Astrocyte (in vitro differentiated cells and primary cell): ENCODE results near the gene HSD17B4. TPM values are rescaled to one million over a fixed set of nuclear protein-coding genes. Genes with fewer than 3 reads are reported as not detected.

ENCODE experiments used
- DNase-seq: peaks from one replicate; pipeline ENCODE4 v3.0.0-alpha.2; 2010; ENCODE audit warnings: low read depth
- FAIRE-seq: peaks from 2 replicates; lab custom pipeline; 2011; peaks lifted over from hg19 to GRCh38; lab: Jason Lieb, UNC
- H2AFZ ChIP-seq: 2 replicates; pipeline ENCODE4 v1.6.0; 2012; ENCODE audit warnings: low read depth, low read length, inconsistent platforms
- H3K27ac ChIP-seq: 2 replicates; pipeline ENCODE4 v1.5.1; 2011; ENCODE audit warnings: low read depth, low read length, inconsistent platforms
- H3K27me3 ChIP-seq: 2 replicates; pipeline ENCODE4 v1.6.0; 2011; ENCODE audit warnings: low read length, inconsistent platforms; ENCODE audit not compliant: insufficient read depth
- H3K36me3 ChIP-seq: 2 replicates; pipeline ENCODE4 v1.5.1; 2011; ENCODE audit warnings: low read length, inconsistent platforms; ENCODE audit not compliant: insufficient read depth
- H3K4me1 ChIP-seq: 2 replicates; pipeline ENCODE4 v1.5.1; 2011; ENCODE audit warnings: low read length, inconsistent platforms; ENCODE audit not compliant: insufficient read depth
- H3K4me2 ChIP-seq: 2 replicates; pipeline ENCODE4 v1.6.0; 2012; ENCODE audit warnings: low read length, inconsistent platforms
- H3K4me3 ChIP-seq: 2 replicates; pipeline ENCODE4 v1.5.1; 2011; ENCODE audit warnings: low read depth, mild to moderate bottlenecking, low read length, inconsistent platforms; ENCODE audit not compliant: insufficient read depth
- H3K79me2 ChIP-seq: 2 replicates; pipeline ENCODE4 v1.6.0; 2012; ENCODE audit warnings: mild to moderate bottlenecking, low read length, inconsistent platforms; ENCODE audit not compliant: insufficient read depth
- H3K9ac ChIP-seq: 2 replicates; pipeline ENCODE4 v1.6.0; 2012; ENCODE audit warnings: mild to moderate bottlenecking, low read length, inconsistent platforms
- H3K9me3 ChIP-seq: 2 replicates; pipeline ENCODE4 v1.5.1; 2012; ENCODE audit warnings: low read depth, mild to moderate bottlenecking, low read length, inconsistent platforms; ENCODE audit not compliant: insufficient read depth
- H4K20me1 ChIP-seq: 2 replicates; pipeline ENCODE4 v1.6.0; 2012; ENCODE audit warnings: low read length, inconsistent platforms; ENCODE audit not compliant: insufficient read depth
- H3K27ac Mint-ChIP-seq: one replicate; pipeline ENCODE4 v1.8.0; 2021; ENCODE audit warnings: mild to moderate bottlenecking, mixed read lengths; ENCODE audit not compliant: unreplicated experiment
- H3K27me3 Mint-ChIP-seq: one replicate; pipeline ENCODE4 v1.8.0; 2021; ENCODE audit warnings: low read depth, mixed read lengths; ENCODE audit not compliant: unreplicated experiment
- H3K36me3 Mint-ChIP-seq: one replicate; pipeline ENCODE4 v1.8.0; 2021; ENCODE audit warnings: low read depth, mixed read lengths; ENCODE audit not compliant: unreplicated experiment
- H3K4me1 Mint-ChIP-seq: one replicate; pipeline ENCODE4 v1.8.0; 2021; ENCODE audit warnings: low read depth, mixed read lengths; ENCODE audit not compliant: unreplicated experiment
- H3K4me3 Mint-ChIP-seq: one replicate; pipeline ENCODE4 v1.8.0; 2021; ENCODE audit warnings: mild to moderate bottlenecking, moderate library complexity, mixed read lengths; ENCODE audit not compliant: unreplicated experiment
- H3K9me3 Mint-ChIP-seq: one replicate; pipeline ENCODE4 v1.8.0; 2021; ENCODE audit warnings: mild to moderate bottlenecking, mixed read lengths; ENCODE audit not compliant: unreplicated experiment
- CTCF ChIP-seq: IDR thresholded peaks from 2 replicates; pipeline ENCODE4 v1.5.1; 2011; ENCODE audit warnings: low read depth, mild to moderate bottlenecking, inconsistent platforms, low read length, moderate library complexity; ENCODE audit not compliant: insufficient read depth
- EZH2 ChIP-seq: IDR thresholded peaks from 2 replicates; pipeline ENCODE4 v1.6.1; 2012; ENCODE audit warnings: mild to moderate bottlenecking, low read length, inconsistent platforms; ENCODE audit not compliant: insufficient read depth
- total RNA-seq: library from RNA; stranded (reverse); gene quantifications from 2 replicates; pipeline ENCODE4 v1.2.1, GENCODE V29; 2021

HSD17B4 gene
- total RNA-seq, 1 donor from 2014 or later, result 108 TPM

DNA sequence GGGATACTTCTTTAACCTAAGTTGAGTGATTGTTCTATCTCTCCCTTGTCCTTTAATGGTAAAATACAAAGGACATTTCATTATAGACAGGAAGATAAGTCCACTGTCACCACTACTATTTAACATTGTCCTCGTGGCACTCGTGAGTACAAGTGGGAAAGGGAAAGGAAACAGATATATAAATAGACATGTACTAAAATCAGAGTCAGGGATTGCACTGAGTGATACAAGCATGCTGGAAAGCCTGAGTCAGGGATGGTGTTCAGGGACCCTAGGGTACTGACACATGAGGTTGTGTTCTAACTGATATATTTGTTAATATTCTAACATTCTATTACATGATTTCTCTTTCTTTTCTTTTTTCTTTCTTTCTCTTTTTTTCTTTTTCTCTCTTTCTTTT, 102.3 kb downstream of the HSD17B4 start:
- Histone ChIP-seq H3K79me2 (no peaks in the 10 kb centered on the region), H2AFZ (no peak overlapping the region), H3K36me3 (no peaks in the 10 kb centered on the region), H3K4me2 (no peak overlapping the region), H3K9ac (no peak overlapping the region), H3K9me3 (no peaks in the 10 kb centered on the region), H3K4me1 (no peaks in the 10 kb centered on the region), H3K27me3 (no peaks in the 10 kb centered on the region), H3K27ac (no peak overlapping the region), H4K20me1 (no peaks in the 10 kb centered on the region), H3K4me3 (no peak overlapping the region)
- H3K9me3 Mint-ChIP-seq, result peaks cover 4% of the 10 kb centered on the region
- FAIRE-seq, result no peak
- no peak for TF ChIP-seq CTCF
- no peak for TF ChIP-seq EZH2
- H3K36me3 Mint-ChIP-seq, result peaks cover 1% of the 10 kb centered on the region
- no peaks in the 10 kb centered on the region for H3K27me3 Mint-ChIP-seq
- no peak overlapping the region for H3K27ac Mint-ChIP-seq
- no peak overlapping the region for H3K4me3 Mint-ChIP-seq
- H3K4me1 Mint-ChIP-seq, result no peaks in the 10 kb centered on the region
- no peak for DNase-seq

- H3K4me2 ChIP-seq, result no peak overlapping the region
- H3K27me3 ChIP-seq, result no peaks in the 10 kb centered on the region
- no peaks in the 10 kb centered on the region for H3K9me3 ChIP-seq
- H3K4me3 ChIP-seq, result no peak overlapping the region
- H3K79me2 ChIP-seq, result no peaks in the 10 kb centered on the region
- Mint-ChIP-seq H3K4me1 (no peaks in the 10 kb centered on the region), H3K36me3 (no peaks in the 10 kb centered on the region), H3K9me3 (no peaks in the 10 kb centered on the region), H3K4me3 (no peak overlapping the region), H3K27ac (no peak overlapping the region), H3K27me3 (peaks cover 6% of the 10 kb centered on the region)
- FAIRE-seq (no peak), DNase-seq (no peak)
- H3K9ac ChIP-seq, result no peak overlapping the region
- H4K20me1 ChIP-seq, result no peaks in the 10 kb centered on the region
- H3K27ac ChIP-seq, result no peak overlapping the region
- H3K36me3 ChIP-seq, result no peaks in the 10 kb centered on the region
- no peak for TF ChIP-seq CTCF
- TF ChIP-seq EZH2, result no peak
- no peak overlapping the region for H2AFZ ChIP-seq
- H3K4me1 ChIP-seq, result no peaks in the 10 kb centered on the region
Measured at GRCh38 chr5:119570910-119571309, 118.6 kb downstream of the HSD17B4 start.

DNA sequence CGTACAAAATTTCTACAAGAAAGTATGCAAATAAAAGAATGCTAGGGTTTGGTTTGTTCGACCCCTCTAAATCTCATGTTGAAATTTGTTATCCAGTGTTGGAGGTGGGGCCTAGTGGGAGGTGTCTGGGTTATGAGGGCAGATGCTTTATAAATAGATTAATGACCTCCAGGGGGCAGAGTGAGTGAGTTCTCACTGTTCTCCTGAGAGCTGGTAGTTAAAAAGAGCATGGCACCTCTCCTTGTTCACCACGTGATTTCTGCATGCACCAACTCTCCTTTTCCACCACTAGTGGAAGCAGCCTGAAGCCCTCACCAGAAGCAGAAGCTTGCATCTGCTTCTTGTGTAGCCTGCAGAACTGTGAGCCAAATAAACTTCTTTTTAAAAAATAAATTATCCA, 126.6 kb downstream of the HSD17B4 start:
- Mint-ChIP-seq H3K27me3 (peaks cover 2% of the 10 kb centered on the region), H3K36me3 (no peaks in the 10 kb centered on the region), H3K27ac (no peak overlapping the region), H3K4me1 (peaks cover 7% of the 10 kb centered on the region), H3K9me3 (no peaks in the 10 kb centered on the region), H3K4me3 (no peak overlapping the region)
- no peaks in the 10 kb centered on the region for H4K20me1 ChIP-seq
- no peak overlapping the region for H3K4me2 ChIP-seq
- no peak overlapping the region for H3K4me3 ChIP-seq
- H3K4me1 ChIP-seq, result no peaks in the 10 kb centered on the region
- H3K27me3 ChIP-seq, result no peaks in the 10 kb centered on the region
- H3K9me3 ChIP-seq, result no peaks in the 10 kb centered on the region
- DNase-seq (no peak), FAIRE-seq (no peak)
- no peak overlapping the region for H2AFZ ChIP-seq
- H3K79me2 ChIP-seq, result no peaks in the 10 kb centered on the region
- no peaks in the 10 kb centered on the region for H3K36me3 ChIP-seq
- no peak for TF ChIP-seq CTCF
- TF ChIP-seq EZH2, result no peak
- H3K27ac ChIP-seq, result no peak overlapping the region
- no peak overlapping the region for H3K9ac ChIP-seq
